ENCODE measurements around the gene ALDH9A1.
"Not testable (repeated sequence)": the region's sequence is repeated elsewhere in the genome, so short reads cannot be mapped to it uniquely, and the experiment has no call there.

Gene ALDH9A1

GRCh38 chr1:165686121-165686970 lies 12.0 kb downstream of the ALDH9A1 start:
- peak; percentile 36 to 61 (median 55) for DNase-seq

GRCh38 chr1:165683848-165684485 lies 14.4 kb downstream of the ALDH9A1 start:
- no peak for DNase-seq

- not testable (repeated sequence) for DNase-seq
These were observed 17.6 kb downstream of the ALDH9A1 start for GRCh38 chr1:165680773-165681172.

- no peak for DNase-seq
These were observed 18.1 kb downstream of the ALDH9A1 start for GRCh38 chr1:165680303-165680702.

GRCh38 chr1:165679282-165680036 lies 18.9 kb downstream of the ALDH9A1 start:
- DNase-seq: no peak

GRCh38 chr1:165678509-165678908 lies 19.9 kb downstream of the ALDH9A1 start:
- no peak for DNase-seq

GRCh38 chr1:165675794-165676193 lies 22.6 kb downstream of the ALDH9A1 start:
- DNase-seq: no peak

- DNase-seq: peak; percentile 16 to 58 (median 57)
These were observed 23.8 kb downstream of the ALDH9A1 start for GRCh38 chr1:165674599-165674998.

GRCh38 chr1:165671526-165671925 lies 26.8 kb downstream of the ALDH9A1 start:
- peak; percentile 27 to 75 (median 68) for DNase-seq

- no peak for DNase-seq
These were observed 30.2 kb downstream of the ALDH9A1 start for GRCh38 chr1:165668184-165668583.

GRCh38 chr1:165666152-165666825 lies 32.1 kb downstream of the ALDH9A1 start:
- DNase-seq: peak; percentile 18 to 42 (median 35)

- DNase-seq: no peak
These were observed 36.2 kb downstream of the ALDH9A1 start for GRCh38 chr1:165662186-165662585.

GRCh38 chr1:165661703-165662102 lies 36.7 kb downstream of the ALDH9A1 start:
- DNase-seq: no peak

GRCh38 chr1:165659581-165659895 lies 38.8 kb downstream of the ALDH9A1 start:
- no peak for DNase-seq

GRCh38 chr1:165658766-165659580 lies 39.4 kb downstream of the ALDH9A1 start:
- DNase-seq: not testable (repeated sequence)

- DNase-seq: no peak
These were observed 47.3 kb downstream of the ALDH9A1 start for GRCh38 chr1:165650981-165651625.

- DNase-seq: no peak
These were observed 49.3 kb downstream of the ALDH9A1 start for GRCh38 chr1:165648919-165649572.

GRCh38 chr1:165647970-165648369 lies 50.4 kb downstream of the ALDH9A1 start:
- no peak for DNase-seq

- no peak for DNase-seq
These were observed 50.8 kb downstream of the ALDH9A1 start for GRCh38 chr1:165647517-165647916.

- DNase-seq: no peak
These were observed 52.6 kb downstream of the ALDH9A1 start for GRCh38 chr1:165645654-165646366.

All from suppressor macrophage treated with lipopolysaccharide for 1 hour (primary cell).